ENCODE data around the gene PPP4R2. TPM values are rescaled to one million over a fixed set of nuclear protein-coding genes. Genes with fewer than 3 reads are reported as not detected.

PPP4R2 gene
- total and polyA plus RNA-seq, 2 of the 8 experiments (the other 6 are each of a cell fraction or from before 2014, with no cell fraction given), result 11.5 to 89.9 TPM

- no peak for TF ChIP-seq CHD7 (IDR thresholded peaks at IDR 0.05; ENCODE audit: insufficient replicate concordance, low read length)
- TF ChIP-seq USF2 (IDR thresholded peaks at IDR 0.05; ENCODE audit: low read length), result no peak
Observed at GRCh38 chr3:72996473-72997333, at the start of gene PPP4R2 (continued).

Data from H1 (cell line).